HepG2 (cell line): ENCODE data around the gene COL18A1. TPM values are rescaled to one million over a fixed set of nuclear protein-coding genes. Genes with fewer than 3 reads are reported as not detected.

ENCODE experiments used
- ATAC-seq: fragments of 200-7000 bp; cut with Tn5 transposase; 3 replicates; pipeline ENCODE4 v1.9.1; 2020; ENCODE audit warnings: mild to moderate bottlenecking, moderate library complexity
- BruUV-seq: library from RNA; stranded (reverse); fragments of 400-500 nt; replicated peaks from 2 replicates; lab custom pipeline; 2021; lab: Mats Ljungman, UMichigan
- CTCF ChIA-PET: fragments of 300-600 bp; formaldehyde crosslinking; extraction: SDS; loops from one replicate; lab custom pipeline; 2021; ENCODE audit warnings: low total read pairs, inconsistent platforms, low intra/inter-chr PET ratio; lab: Yijun Ruan, JAX
- POLR2A ChIA-PET: fragments of 350-600 bp; sonication (Branson Sonifier 250); formaldehyde crosslinking; loops from one replicate; lab custom pipeline; 2020; ENCODE audit warnings: antibody characterized with exemption, inconsistent platforms; lab: Yijun Ruan, JAX
- DNase-seq: peaks from one replicate; pipeline ENCODE4 v3.0.0-alpha.2; 2015; ENCODE audit warnings: low spot score
- FAIRE-seq: peaks from 3 replicates; lab custom pipeline; 2011; peaks lifted over from hg19 to GRCh38; lab: Jason Lieb, UNC
- H2AFZ ChIP-seq: one replicate; pipeline ENCODE4 v1.6.1; 2011; ENCODE audit warnings: low read length, inconsistent platforms
- H3K27ac ChIP-seq: fragments of 300-600 bp; 3 replicates; pipeline ENCODE4 v1.8.0; 2011; ENCODE audit warnings: mixed run types, mild to moderate bottlenecking, mixed read lengths, low read length, inconsistent platforms; ENCODE audit not compliant: insufficient read depth; ENCODE audit errors: extremely low read length
- H3K27me3 ChIP-seq, 2 experiments: fragments of 200-600 bp in 1 of 2; 2 replicates in 1 of 2; 3 replicates in 1 of 2; pipeline versions ENCODE4 v1.6.0 to v1.8.0; 2011; ENCODE audit warnings: low read length in 2 of 2, mild to moderate bottlenecking in 2 of 2, moderate library complexity in 2 of 2, inconsistent platforms in 1 of 2; ENCODE audit not compliant: insufficient read depth in 2 of 2, control insufficient read depth in 1 of 2
- H3K36me3 ChIP-seq, 2 experiments: fragments of 200-600 bp in 1 of 2; replicated peaks in 1 of 2; 2 replicates in 1 of 2; 3 replicates in 1 of 2; pipeline versions ENCODE4 v1.5.1 to v1.8.0; 2011; ENCODE audit warnings: low read length in 2 of 2, inconsistent platforms in 1 of 2; ENCODE audit not compliant: insufficient read depth in 2 of 2, control insufficient read depth in 1 of 2
- H3K4me1 ChIP-seq: 2 replicates; pipeline ENCODE4 v1.5.1; 2012; ENCODE audit warnings: low read length, inconsistent platforms; ENCODE audit not compliant: insufficient read depth
- H3K4me2 ChIP-seq: 2 replicates; pipeline ENCODE4 v1.6.0; 2011; ENCODE audit warnings: low read depth, low read length, inconsistent platforms
- H3K4me3 ChIP-seq, 3 experiments: fragments of 200-600 bp in 1 of 3; sonication (generic), shearing (Covaris generic) in 1 of 3; replicated peaks in 1 of 3; 2 replicates each; pipeline ENCODE4 v1.5.1; 2011 to 2016; ENCODE audit warnings: low read length in 3 of 3, inconsistent platforms in 2 of 3, low read depth in 2 of 3, mild to moderate bottlenecking in 2 of 3, control low read depth in 1 of 3, mixed read lengths in 1 of 3; ENCODE audit not compliant: insufficient read depth in 1 of 3
- H3K79me2 ChIP-seq: one replicate; pipeline ENCODE4 v1.6.1; 2011; ENCODE audit warnings: low read length, inconsistent platforms; ENCODE audit not compliant: insufficient read depth
- H3K9ac ChIP-seq: 2 replicates; pipeline ENCODE4 v1.6.0; 2011; ENCODE audit warnings: mild to moderate bottlenecking, low read depth, low read length, inconsistent platforms; ENCODE audit not compliant: insufficient read depth
- H3K9me3 ChIP-seq: 2 replicates; pipeline ENCODE4 v1.5.1; 2012; ENCODE audit warnings: mild to moderate bottlenecking, low read length
- H4K20me1 ChIP-seq: 2 replicates; pipeline ENCODE4 v1.6.0; 2011; ENCODE audit warnings: inconsistent platforms, mild to moderate bottlenecking, low read length, moderate library complexity; ENCODE audit not compliant: insufficient read depth
- AGO2 ChIP-seq: fragments of 200-400 bp; formaldehyde crosslinking; optimal IDR thresholded peaks from 2 replicates; pipeline ENCODE3; 2017; ENCODE audit warnings: mild to moderate bottlenecking, low read depth, low read length, moderate library complexity
- RBAK ChIP-seq: sonication (generic); formaldehyde crosslinking; IDR thresholded peaks from 2 replicates; pipeline ENCODE4 v1.5.1; 2020; ENCODE audit warnings: mild to moderate bottlenecking, missing genetic modification reagents
- SOX5 ChIP-seq: IDR thresholded peaks from 2 replicates; pipeline ENCODE4 v1.6.1; 2016; ENCODE audit warnings: borderline replicate concordance
- STAG1 ChIP-seq: sonication (generic); formaldehyde crosslinking; IDR thresholded peaks from 2 replicates; pipeline ENCODE4 v1.4.0; 2020; ENCODE audit warnings: missing genetic modification reagents
- ZNF138 ChIP-seq: sonication (generic); formaldehyde crosslinking; IDR thresholded peaks from 2 replicates; pipeline ENCODE4 v1.5.0; 2020; ENCODE audit warnings: mild to moderate bottlenecking, low read depth, missing genetic modification reagents
- ZNF335 ChIP-seq: sonication (generic); formaldehyde crosslinking; IDR thresholded peaks from 2 replicates; pipeline ENCODE4 v1.4.0; 2020; ENCODE audit warnings: missing genetic modification reagents
- ZNF451 ChIP-seq: sonication (generic); formaldehyde crosslinking; IDR thresholded peaks from 2 replicates; pipeline ENCODE4 v1.5.0; 2020; ENCODE audit warnings: mild to moderate bottlenecking, missing genetic modification reagents
- ZNF557 ChIP-seq: sonication (generic); formaldehyde crosslinking; IDR thresholded peaks from 2 replicates; pipeline ENCODE4 v1.4.0; 2020; ENCODE audit warnings: missing genetic modification reagents
- WGBS: methylation state at CpG from one replicate; pipeline ENCODE4 v1.1.6; 2017; ENCODE audit warnings: low lambda C conversion rate; 5-methylcytosine and 5-hydroxymethylcytosine counted together
- in situ Hi-C: cut with HindIII; loops from 2 replicates; pipeline ENCODE4 v1.10.0; 2017; ENCODE audit warnings: low pct_unique_long_range_greater_than_20kb; ENCODE audit not compliant: extremely low pct_ligation_motif_present
- intact Hi-C: fragments of 100-400 bp; cut with micrococcal nuclease; formaldehyde crosslinking; loops from one replicate; pipeline ENCODE4 v1.10.0; 2022; ENCODE audit not compliant: unreplicated experiment
- polyA plus RNA-seq, 8 experiments: library from polyadenylated mRNA; depleted of rRNA in 3 of 8; stranded (reverse) in 7 of 8; unstranded in 1 of 8; fragments of >200 nt; fragmentation: Illumina TruSeq in 4 of 8; extraction: Trizol in 4 of 8; gene quantifications; 2 replicates each; pipeline versions ENCODE4 v1.2.1 to v1.2.3, GENCODE V29; 2011 to 2016; ENCODE audit warnings: low read depth in 4 of 8, missing spikeins in 1 of 8, mixed read lengths in 1 of 8; ENCODE audit not compliant: insufficient read depth in 1 of 8
- total RNA-seq, 5 experiments: library from RNA; depleted of rRNA; stranded (reverse); fragments of >200 nt; fragmentation: Illumina TruSeq; extraction: Trizol; gene quantifications; 2 replicates each; pipeline ENCODE4 v1.2.3, GENCODE V29; 2016; ENCODE audit warnings: low read depth in 1 of 5
- TF ChIP-seq, protein P1 (sequence below): sonication (generic); formaldehyde crosslinking; IDR thresholded peaks from 2 replicates; pipeline ENCODE4 v1.5.0; 2020; ENCODE audit warnings: mild to moderate bottlenecking, missing genetic modification reagents, moderate library complexity
- TF ChIP-seq, protein P2 (sequence below): sonication (generic); formaldehyde crosslinking; IDR thresholded peaks from 2 replicates; pipeline ENCODE4 v1.5.0; 2020; ENCODE audit warnings: missing genetic modification reagents, mild to moderate bottlenecking, borderline replicate concordance

Gene COL18A1
- total and polyA plus RNA-seq, 2 of the 13 experiments (the other 11 are each of a cell fraction or from before 2014, with no cell fraction given), result 79.0 to 102 TPM

DNA sequence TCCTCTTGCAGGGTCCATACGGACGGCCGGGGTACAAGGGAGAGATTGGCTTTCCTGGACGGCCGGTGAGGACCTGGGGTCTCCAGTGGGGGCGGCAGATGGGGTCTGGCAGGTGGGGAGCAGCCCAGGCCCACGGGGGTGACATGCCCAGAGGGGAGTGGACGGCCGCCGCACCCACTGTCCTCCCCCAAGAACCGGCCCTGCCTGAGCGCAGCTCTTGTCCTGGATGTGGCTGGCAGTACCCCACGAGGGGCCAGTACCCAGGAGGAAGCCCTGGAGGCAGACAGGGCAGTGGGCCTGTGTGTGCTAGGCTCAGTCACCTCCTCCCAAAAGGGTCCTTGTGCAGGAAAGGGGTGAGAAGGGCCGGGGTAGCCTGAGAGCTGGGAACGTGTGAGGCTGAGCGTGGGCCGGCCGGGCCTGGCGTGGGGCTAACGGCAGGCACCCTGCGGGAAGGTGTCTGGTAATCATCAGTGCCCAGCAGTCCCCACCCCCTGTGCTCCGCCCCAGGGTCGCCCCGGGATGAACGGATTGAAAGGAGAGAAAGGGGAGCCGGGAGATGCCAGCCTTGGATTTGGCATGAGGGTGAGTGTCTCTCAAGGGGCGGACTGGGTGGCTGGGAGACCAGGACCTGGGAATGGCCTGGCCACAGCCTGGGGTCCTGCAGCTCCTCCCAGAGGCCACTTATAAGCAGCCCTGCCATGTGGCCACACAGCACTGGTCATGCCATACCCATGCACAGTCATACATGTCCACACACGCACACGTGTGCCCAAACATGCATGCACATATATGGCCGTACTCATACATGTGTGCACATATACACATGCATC lies 90.1 kb downstream of the COL18A1 start:
- Histone ChIP-seq H4K20me1 (no peaks in the 10 kb centered on the region), H3K36me3 (peaks cover 17 to 35% of the 10 kb centered on the region in 2 experiments), H3K27me3 (no peaks in the 10 kb centered on the region), H2AFZ (no peak overlapping the region), H3K4me3 (no peak overlapping the region), H3K9ac (no peak overlapping the region), H3K79me2 (no peaks in the 10 kb centered on the region), H3K4me2 (no peak overlapping the region), H3K4me1 (no peaks in the 10 kb centered on the region), H3K27ac (no peak overlapping the region), H3K9me3 (no peaks in the 10 kb centered on the region)
- in situ Hi-C loops, result no loop called here
- ChIA-PET POLR2A (interaction anchor here (1.4 kb wide), 1 partner anchor 30 kb away, joined by 3 read pairs; no protein-coding TSS in a partner anchor), CTCF (no interaction called here)
- TSS peak; percentile 38 for BruUV-seq
- intact Hi-C loops, result no loop called here
- 91% methylated on average over 25 of the region's 30 CpGs for WGBS
- FAIRE-seq (no peak), ATAC-seq (no peak; the same call in 2 of the 3 replicates), DNase-seq (no peak)
- TF ChIP-seq SOX5 (CRISPR knock-in tag), result no peak
- TF ChIP-seq, protein P1, sequence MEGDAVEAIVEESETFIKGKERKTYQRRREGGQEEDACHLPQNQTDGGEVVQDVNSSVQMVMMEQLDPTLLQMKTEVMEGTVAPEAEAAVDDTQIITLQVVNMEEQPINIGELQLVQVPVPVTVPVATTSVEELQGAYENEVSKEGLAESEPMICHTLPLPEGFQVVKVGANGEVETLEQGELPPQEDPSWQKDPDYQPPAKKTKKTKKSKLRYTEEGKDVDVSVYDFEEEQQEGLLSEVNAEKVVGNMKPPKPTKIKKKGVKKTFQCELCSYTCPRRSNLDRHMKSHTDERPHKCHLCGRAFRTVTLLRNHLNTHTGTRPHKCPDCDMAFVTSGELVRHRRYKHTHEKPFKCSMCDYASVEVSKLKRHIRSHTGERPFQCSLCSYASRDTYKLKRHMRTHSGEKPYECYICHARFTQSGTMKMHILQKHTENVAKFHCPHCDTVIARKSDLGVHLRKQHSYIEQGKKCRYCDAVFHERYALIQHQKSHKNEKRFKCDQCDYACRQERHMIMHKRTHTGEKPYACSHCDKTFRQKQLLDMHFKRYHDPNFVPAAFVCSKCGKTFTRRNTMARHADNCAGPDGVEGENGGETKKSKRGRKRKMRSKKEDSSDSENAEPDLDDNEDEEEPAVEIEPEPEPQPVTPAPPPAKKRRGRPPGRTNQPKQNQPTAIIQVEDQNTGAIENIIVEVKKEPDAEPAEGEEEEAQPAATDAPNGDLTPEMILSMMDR (CRISPR knock-in tag), result peak; percentile 33
- TF ChIP-seq AGO2, result peak; percentile 72
- TF ChIP-seq ZNF335, result no peak
- no peak for TF ChIP-seq ZNF451 (CRISPR knock-in tag)
- no peak for TF ChIP-seq ZNF557
- TF ChIP-seq, protein P2, sequence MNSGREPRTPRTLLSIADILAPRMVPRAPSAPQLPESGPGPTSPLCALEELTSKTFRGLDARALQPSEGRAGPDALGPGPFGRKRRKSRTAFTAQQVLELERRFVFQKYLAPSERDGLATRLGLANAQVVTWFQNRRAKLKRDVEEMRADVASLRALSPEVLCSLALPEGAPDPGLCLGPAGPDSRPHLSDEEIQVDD, result no peak
- 0 out of 2 replicates have a peak, but pooled peaks have one; percentile 19 for TF ChIP-seq STAG1 (CRISPR knock-in tag)
- TF ChIP-seq ZNF138, result no peak
- TF ChIP-seq RBAK, result no peak
